ENCODE data around the gene SIAH2. TPM values are rescaled to one million over a fixed set of nuclear protein-coding genes. Genes with fewer than 3 reads are reported as not detected.
"Not testable (repeated sequence)": the region's sequence is repeated elsewhere in the genome, so short reads cannot be mapped to it uniquely, and the experiment has no call there.

Gene SIAH2
- 10 to 100 TPM; 22.7 to 29.1 (median 25.5) TPM for polyA plus RNA-seq

GRCh38 chr3:150763122-150763840, at the start of gene SIAH2:
SIAH2 (minus strand) TSS chr3:150763169; CDS start chr3:150762849, 320 bp downstream.
- DNase-seq = peak; percentile 92 to 95 (median 94)
- Mint-ChIP-seq H3K36me3 (peaks cover 0 to 1% (median under 1%) of the 10 kb centered on the region in 3 donors), H3K27ac (peak within 1 kb of the TSS; percentile 98 to 100 (median 100)), H3K27me3 (ENCODE audit: low read depth in 3 of 3) (peaks cover 10 to 15% (median 11%) of the 10 kb centered on the region in 3 donors), H3K4me3 (peak within 1 kb of the TSS; percentile 93 to 100 (median 98)), H3K4me1 (peaks cover 43 to 54% of the 10 kb centered on the region in 2 donors), H3K9me3 (no peaks in the 10 kb centered on the region)

- DNase-seq = no peak
- Mint-ChIP-seq H3K4me1 (no peaks in the 10 kb centered on the region), H3K4me3 (no peak overlapping the region), H3K9me3 (no peaks in the 10 kb centered on the region), H3K36me3 (peaks cover 0 to 4% (median 0%) of the 10 kb centered on the region in 3 donors), H3K27me3 (ENCODE audit: low read depth in 3 of 3) (peaks cover 0 to 9% (median 5%) of the 10 kb centered on the region in 3 donors), H3K27ac (no peak overlapping the region)
These were observed 49.0 kb upstream of the SIAH2 start for GRCh38 chr3:150811984-150812383.

- H3K36me3 Mint-ChIP-seq = peaks cover 0 to 4% (median 0%) of the 10 kb centered on the region in 3 donors
- H3K27me3 Mint-ChIP-seq (ENCODE audit: low read depth in 3 of 3) = peaks cover 0 to 9% (median 5%) of the 10 kb centered on the region in 3 donors
- H3K4me1 Mint-ChIP-seq = no peaks in the 10 kb centered on the region
- no peak overlapping the region for H3K4me3 Mint-ChIP-seq
- peak overlapping the region in 1 of 6 donors; percentile 2 for H3K27ac Mint-ChIP-seq
- no peaks in the 10 kb centered on the region for H3K9me3 Mint-ChIP-seq
- DNase-seq = no peak
These were observed 47.7 kb upstream of the SIAH2 start for GRCh38 chr3:150810641-150811040.

- Mint-ChIP-seq H3K9me3 (no peaks in the 10 kb centered on the region), H3K4me3 (no peak overlapping the region)
These were observed 43.3 kb upstream of the SIAH2 start for GRCh38 chr3:150806185-150806835.

GRCh38 chr3:150805354-150805753, 42.4 kb upstream of the SIAH2 start:
- Mint-ChIP-seq H3K4me1 (no peaks in the 10 kb centered on the region), H3K27ac (no peak overlapping the region), H3K36me3 (peaks cover 0 to 2% (median 0%) of the 10 kb centered on the region in 3 donors), H3K9me3 (no peaks in the 10 kb centered on the region), H3K27me3 (ENCODE audit: low read depth in 3 of 3) (peaks cover 2 to 12% (median 2%) of the 10 kb centered on the region in 3 donors), H3K4me3 (no peak overlapping the region)
- no peak for DNase-seq

More at GRCh38 chr3:150806185-150806835, 43.3 kb upstream of the SIAH2 start:
- peaks cover 2 to 13% (median 3%) of the 10 kb centered on the region in 3 donors for H3K27me3 Mint-ChIP-seq (ENCODE audit: low read depth in 3 of 3)
- no peak overlapping the region for H3K27ac Mint-ChIP-seq
- DNase-seq = no peak
- peaks cover 0 to 4% (median 0%) of the 10 kb centered on the region in 3 donors for H3K36me3 Mint-ChIP-seq
- H3K4me1 Mint-ChIP-seq = no peaks in the 10 kb centered on the region

- Mint-ChIP-seq H3K27ac (no peak overlapping the region), H3K27me3 (ENCODE audit: low read depth in 3 of 3) (peaks cover 2 to 10% (median 4%) of the 10 kb centered on the region in 3 donors), H3K4me1 (peaks cover under 1 to 1% of the 10 kb centered on the region in 2 donors), H3K4me3 (no peak overlapping the region), H3K36me3 (no peaks in the 10 kb centered on the region), H3K9me3 (no peaks in the 10 kb centered on the region)
- no peak for DNase-seq
These were observed 40.5 kb upstream of the SIAH2 start for GRCh38 chr3:150803440-150803985.

- DNase-seq = no peak
- H3K9me3 Mint-ChIP-seq = no peaks in the 10 kb centered on the region
- no peaks in the 10 kb centered on the region for H3K36me3 Mint-ChIP-seq
- no peak overlapping the region for H3K4me3 Mint-ChIP-seq
- peaks cover 3 to 12% (median 8%) of the 10 kb centered on the region in 3 donors for H3K27me3 Mint-ChIP-seq (ENCODE audit: low read depth in 3 of 3)
- H3K4me1 Mint-ChIP-seq = peaks cover 3 to 6% of the 10 kb centered on the region in 2 donors
- no peak overlapping the region for H3K27ac Mint-ChIP-seq
These were observed 37.8 kb upstream of the SIAH2 start for GRCh38 chr3:150800722-150801121.

GRCh38 chr3:150798122-150798618, 35.2 kb upstream of the SIAH2 start:
- H3K4me1 Mint-ChIP-seq = peaks cover 3 to 6% of the 10 kb centered on the region in 2 donors

GRCh38 chr3:150797155-150797554, 34.2 kb upstream of the SIAH2 start:
- DNase-seq = no peak
- H3K27ac Mint-ChIP-seq = no peak overlapping the region
- no peak overlapping the region for H3K4me3 Mint-ChIP-seq
- H3K4me1 Mint-ChIP-seq = peaks cover 3 to 6% of the 10 kb centered on the region in 2 donors
- no peaks in the 10 kb centered on the region for H3K9me3 Mint-ChIP-seq
- no peaks in the 10 kb centered on the region for H3K36me3 Mint-ChIP-seq
- H3K27me3 Mint-ChIP-seq (ENCODE audit: low read depth in 3 of 3) = peaks cover 1 to 8% (median 6%) of the 10 kb centered on the region in 3 donors

More at GRCh38 chr3:150798122-150798618, 35.2 kb upstream of the SIAH2 start:
- Mint-ChIP-seq H3K4me3 (no peak overlapping the region), H3K27ac (no peak overlapping the region), H3K9me3 (no peaks in the 10 kb centered on the region), H3K36me3 (no peaks in the 10 kb centered on the region), H3K27me3 (ENCODE audit: low read depth in 3 of 3) (peaks cover 1 to 8% (median 7%) of the 10 kb centered on the region in 3 donors)
- no peak for DNase-seq

GRCh38 chr3:150796527-150796926, 33.6 kb upstream of the SIAH2 start:
- DNase-seq; H3K27ac Mint-ChIP-seq; H3K36me3 Mint-ChIP-seq; H3K9me3 Mint-ChIP-seq; H3K27me3 Mint-ChIP-seq (ENCODE audit: low read depth in 3 of 3); H3K4me1 Mint-ChIP-seq; H3K4me3 Mint-ChIP-seq: not testable (repeated sequence)

- Mint-ChIP-seq H3K4me3 (no peak overlapping the region), H3K9me3 (no peaks in the 10 kb centered on the region), H3K27ac (no peak overlapping the region), H3K36me3 (no peaks in the 10 kb centered on the region), H3K4me1 (peaks cover 3 to 6% of the 10 kb centered on the region in 2 donors), H3K27me3 (ENCODE audit: low read depth in 3 of 3) (peaks cover 2 to 12% (median 6%) of the 10 kb centered on the region in 3 donors)
- no peak for DNase-seq
These were observed 30.7 kb upstream of the SIAH2 start for GRCh38 chr3:150793641-150794040.

GRCh38 chr3:150790629-150791028, 27.7 kb upstream of the SIAH2 start:
- peaks cover 2 to 5% of the 10 kb centered on the region in 2 donors for H3K4me1 Mint-ChIP-seq
- no peak for DNase-seq

GRCh38 chr3:150789451-150789850, 26.5 kb upstream of the SIAH2 start:
- H3K4me3 Mint-ChIP-seq = no peak overlapping the region
- H3K27ac Mint-ChIP-seq = no peak overlapping the region
- peaks cover 2 to 5% of the 10 kb centered on the region in 2 donors for H3K4me1 Mint-ChIP-seq
- no peaks in the 10 kb centered on the region for H3K9me3 Mint-ChIP-seq
- no peak for DNase-seq
- peaks cover 5 to 17% (median 6%) of the 10 kb centered on the region in 3 donors for H3K27me3 Mint-ChIP-seq (ENCODE audit: low read depth in 3 of 3)
- no peaks in the 10 kb centered on the region for H3K36me3 Mint-ChIP-seq

More at GRCh38 chr3:150790629-150791028, 27.7 kb upstream of the SIAH2 start:
- H3K36me3 Mint-ChIP-seq = no peaks in the 10 kb centered on the region
- H3K4me3 Mint-ChIP-seq = no peak overlapping the region
- no peak overlapping the region for H3K27ac Mint-ChIP-seq
- H3K27me3 Mint-ChIP-seq (ENCODE audit: low read depth in 3 of 3) = peaks cover 5 to 17% (median 6%) of the 10 kb centered on the region in 3 donors
- no peaks in the 10 kb centered on the region for H3K9me3 Mint-ChIP-seq

All from immature natural killer cell (primary cell).